Measurements from ENCODE around the gene RPS13.
A peak's percentile ranks its signal among the peaks of the same experiment; 100 is the strongest.
"Not testable (repeated sequence)": the region's sequence is repeated elsewhere in the genome, so short reads cannot be mapped to it uniquely, and the experiment has no call there.

Gene RPS13

GRCh38 chr11:17077520-17078401, at the start of gene RPS13:
Gene RPS13, minus strand, starts transcription at chr11:17077667. Its CDS starts 26 bp downstream, at chr11:17077641.
- Histone ChIP-seq H3K27ac (ENCODE audit: low read depth, low read length) (peak within 1 kb of the TSS; percentile 77), H3K4me3 (ENCODE audit: low read depth in 1 of 2, low read length in 2 of 2) (peak within 1 kb of the TSS; percentile 78 to 86), H3K27me3 (ENCODE audit: control insufficient read depth in 1 of 2, insufficient read depth in 2 of 2, low read length in 2 of 2) (no peaks in the 10 kb centered on the region), H3K36me3 (ENCODE audit: control insufficient read depth in 1 of 2, insufficient read depth in 2 of 2, low read length in 2 of 2) (peaks cover 9 to 28% of the 10 kb centered on the region in 2 donors), H3K4me1 (ENCODE audit: control insufficient read depth in 1 of 2, insufficient read depth in 2 of 2, low read length in 2 of 2) (peaks cover 23 to 26% of the 10 kb centered on the region in 2 donors), H3K9me3 (ENCODE audit: control insufficient read depth in 1 of 2, low read length in 2 of 2) (no peaks in the 10 kb centered on the region), H3K9ac (ENCODE audit: low read depth in 1 of 2, low read length in 2 of 2) (peak within 1 kb of the TSS; percentile 92 to 98)

- Histone ChIP-seq H3K4me3 (ENCODE audit: low read depth in 1 of 2, low read length in 2 of 2) (no peak overlapping the region), H3K27ac (ENCODE audit: low read depth, low read length) (no peak overlapping the region), H3K9me3 (ENCODE audit: control insufficient read depth in 1 of 2, low read length in 2 of 2) (no peaks in the 10 kb centered on the region), H3K36me3 (ENCODE audit: control insufficient read depth in 1 of 2, insufficient read depth in 2 of 2, low read length in 2 of 2) (peaks cover 12 to 21% of the 10 kb centered on the region in 2 donors), H3K27me3 (ENCODE audit: control insufficient read depth in 1 of 2, insufficient read depth in 2 of 2, low read length in 2 of 2) (no peaks in the 10 kb centered on the region), H3K9ac (ENCODE audit: low read depth in 1 of 2, low read length in 2 of 2) (no peak overlapping the region), H3K4me1 (ENCODE audit: control insufficient read depth in 1 of 2, insufficient read depth in 2 of 2, low read length in 2 of 2) (no peaks in the 10 kb centered on the region)
Measured at GRCh38 chr11:17121981-17122380, 44.5 kb upstream of the RPS13 start.

GRCh38 chr11:17117262-17117661, 39.8 kb upstream of the RPS13 start:
- no peak overlapping the region for H3K27ac ChIP-seq (ENCODE audit: low read depth, low read length)
- no peak overlapping the region for H3K9ac ChIP-seq (ENCODE audit: low read depth in 1 of 2, low read length in 2 of 2)
- H3K36me3 ChIP-seq (ENCODE audit: control insufficient read depth in 1 of 2, insufficient read depth in 2 of 2, low read length in 2 of 2), result peaks cover 10 to 37% of the 10 kb centered on the region in 2 donors
- H3K4me3 ChIP-seq (ENCODE audit: low read depth in 1 of 2, low read length in 2 of 2), result no peak overlapping the region
- no peaks in the 10 kb centered on the region for H3K27me3 ChIP-seq (ENCODE audit: control insufficient read depth in 1 of 2, insufficient read depth in 2 of 2, low read length in 2 of 2)
- no peaks in the 10 kb centered on the region for H3K4me1 ChIP-seq (ENCODE audit: control insufficient read depth in 1 of 2, insufficient read depth in 2 of 2, low read length in 2 of 2)
- no peaks in the 10 kb centered on the region for H3K9me3 ChIP-seq (ENCODE audit: control insufficient read depth in 1 of 2, low read length in 2 of 2)

- Histone ChIP-seq H3K9ac (ENCODE audit: low read depth in 1 of 2, low read length in 2 of 2) (no peak overlapping the region), H3K36me3 (ENCODE audit: control insufficient read depth in 1 of 2, insufficient read depth in 2 of 2, low read length in 2 of 2) (peaks cover 7 to 37% of the 10 kb centered on the region in 2 donors), H3K4me3 (ENCODE audit: low read depth in 1 of 2, low read length in 2 of 2) (no peak overlapping the region), H3K4me1 (ENCODE audit: control insufficient read depth in 1 of 2, insufficient read depth in 2 of 2, low read length in 2 of 2) (no peaks in the 10 kb centered on the region), H3K27ac (ENCODE audit: low read depth, low read length) (no peak overlapping the region), H3K27me3 (ENCODE audit: control insufficient read depth in 1 of 2, insufficient read depth in 2 of 2, low read length in 2 of 2) (no peaks in the 10 kb centered on the region), H3K9me3 (ENCODE audit: control insufficient read depth in 1 of 2, low read length in 2 of 2) (no peaks in the 10 kb centered on the region)
Measured at GRCh38 chr11:17116117-17116516, 38.6 kb upstream of the RPS13 start.

- not testable (repeated sequence) for H3K4me1 ChIP-seq (ENCODE audit: control insufficient read depth in 1 of 2, insufficient read depth in 2 of 2, low read length in 2 of 2); H3K9ac ChIP-seq (ENCODE audit: low read depth in 1 of 2, low read length in 2 of 2); H3K27ac ChIP-seq (ENCODE audit: low read depth, low read length); H3K27me3 ChIP-seq (ENCODE audit: control insufficient read depth in 1 of 2, insufficient read depth in 2 of 2, low read length in 2 of 2); H3K9me3 ChIP-seq (ENCODE audit: control insufficient read depth in 1 of 2, low read length in 2 of 2); H3K4me3 ChIP-seq (ENCODE audit: low read depth in 1 of 2, low read length in 2 of 2)
- peaks cover 13 to 56% of the 10 kb centered on the region in 2 donors for H3K36me3 ChIP-seq (ENCODE audit: control insufficient read depth in 1 of 2, insufficient read depth in 2 of 2, low read length in 2 of 2)
Measured at GRCh38 chr11:17107745-17108144, 30.3 kb upstream of the RPS13 start.

GRCh38 chr11:17105404-17106040, 28.1 kb upstream of the RPS13 start:
- H3K4me3 ChIP-seq (ENCODE audit: low read depth in 1 of 2, low read length in 2 of 2); H3K4me1 ChIP-seq (ENCODE audit: control insufficient read depth in 1 of 2, insufficient read depth in 2 of 2, low read length in 2 of 2); H3K9me3 ChIP-seq (ENCODE audit: control insufficient read depth in 1 of 2, low read length in 2 of 2); H3K9ac ChIP-seq (ENCODE audit: low read depth in 1 of 2, low read length in 2 of 2); H3K27me3 ChIP-seq (ENCODE audit: control insufficient read depth in 1 of 2, insufficient read depth in 2 of 2, low read length in 2 of 2); H3K27ac ChIP-seq (ENCODE audit: low read depth, low read length): not testable (repeated sequence)
- H3K36me3 ChIP-seq (ENCODE audit: control insufficient read depth in 1 of 2, insufficient read depth in 2 of 2, low read length in 2 of 2), result peaks cover 20 to 52% of the 10 kb centered on the region in 2 donors

GRCh38 chr11:17102462-17102861, 25.0 kb upstream of the RPS13 start:
- no peak overlapping the region for H3K9ac ChIP-seq (ENCODE audit: low read depth in 1 of 2, low read length in 2 of 2)
- no peak overlapping the region for H3K4me3 ChIP-seq (ENCODE audit: low read depth in 1 of 2, low read length in 2 of 2)
- no peaks in the 10 kb centered on the region for H3K4me1 ChIP-seq (ENCODE audit: control insufficient read depth in 1 of 2, insufficient read depth in 2 of 2, low read length in 2 of 2)
- peaks cover 18 to 51% of the 10 kb centered on the region in 2 donors for H3K36me3 ChIP-seq (ENCODE audit: control insufficient read depth in 1 of 2, insufficient read depth in 2 of 2, low read length in 2 of 2)
- H3K9me3 ChIP-seq (ENCODE audit: control insufficient read depth in 1 of 2, low read length in 2 of 2), result no peaks in the 10 kb centered on the region
- H3K27ac ChIP-seq (ENCODE audit: low read depth, low read length), result no peak overlapping the region
- H3K27me3 ChIP-seq (ENCODE audit: control insufficient read depth in 1 of 2, insufficient read depth in 2 of 2, low read length in 2 of 2), result no peaks in the 10 kb centered on the region

GRCh38 chr11:17098658-17099057, 21.2 kb upstream of the RPS13 start:
- Histone ChIP-seq H3K27ac (ENCODE audit: low read depth, low read length) (no peak overlapping the region), H3K36me3 (ENCODE audit: control insufficient read depth in 1 of 2, insufficient read depth in 2 of 2, low read length in 2 of 2) (peaks cover 24 to 55% of the 10 kb centered on the region in 2 donors), H3K27me3 (ENCODE audit: control insufficient read depth in 1 of 2, insufficient read depth in 2 of 2, low read length in 2 of 2) (no peaks in the 10 kb centered on the region), H3K9me3 (ENCODE audit: control insufficient read depth in 1 of 2, low read length in 2 of 2) (no peaks in the 10 kb centered on the region), H3K4me1 (ENCODE audit: control insufficient read depth in 1 of 2, insufficient read depth in 2 of 2, low read length in 2 of 2) (no peaks in the 10 kb centered on the region), H3K9ac (ENCODE audit: low read depth in 1 of 2, low read length in 2 of 2) (no peak overlapping the region), H3K4me3 (ENCODE audit: low read depth in 1 of 2, low read length in 2 of 2) (no peak overlapping the region)

GRCh38 chr11:17098038-17098437, 20.6 kb upstream of the RPS13 start:
- no peak overlapping the region for H3K9ac ChIP-seq (ENCODE audit: low read depth in 1 of 2, low read length in 2 of 2)
- no peak overlapping the region for H3K27ac ChIP-seq (ENCODE audit: low read depth, low read length)
- H3K9me3 ChIP-seq (ENCODE audit: control insufficient read depth in 1 of 2, low read length in 2 of 2), result no peaks in the 10 kb centered on the region
- H3K36me3 ChIP-seq (ENCODE audit: control insufficient read depth in 1 of 2, insufficient read depth in 2 of 2, low read length in 2 of 2), result peaks cover 21 to 56% of the 10 kb centered on the region in 2 donors
- H3K27me3 ChIP-seq (ENCODE audit: control insufficient read depth in 1 of 2, insufficient read depth in 2 of 2, low read length in 2 of 2), result no peaks in the 10 kb centered on the region
- H3K4me3 ChIP-seq (ENCODE audit: low read depth in 1 of 2, low read length in 2 of 2), result no peak overlapping the region
- no peaks in the 10 kb centered on the region for H3K4me1 ChIP-seq (ENCODE audit: control insufficient read depth in 1 of 2, insufficient read depth in 2 of 2, low read length in 2 of 2)

- not testable (repeated sequence) for H3K4me1 ChIP-seq (ENCODE audit: control insufficient read depth in 1 of 2, insufficient read depth in 2 of 2, low read length in 2 of 2); H3K4me3 ChIP-seq (ENCODE audit: low read depth in 1 of 2, low read length in 2 of 2); H3K27me3 ChIP-seq (ENCODE audit: control insufficient read depth in 1 of 2, insufficient read depth in 2 of 2, low read length in 2 of 2); H3K9me3 ChIP-seq (ENCODE audit: control insufficient read depth in 1 of 2, low read length in 2 of 2); H3K9ac ChIP-seq (ENCODE audit: low read depth in 1 of 2, low read length in 2 of 2); H3K27ac ChIP-seq (ENCODE audit: low read depth, low read length)
- H3K36me3 ChIP-seq (ENCODE audit: control insufficient read depth in 1 of 2, insufficient read depth in 2 of 2, low read length in 2 of 2), result peaks cover 17 to 29% of the 10 kb centered on the region in 2 donors
Measured at GRCh38 chr11:17085976-17086375, 8.5 kb upstream of the RPS13 start.
